ENCODE results near the gene CLSTN2.

CLSTN2 gene

DNA sequence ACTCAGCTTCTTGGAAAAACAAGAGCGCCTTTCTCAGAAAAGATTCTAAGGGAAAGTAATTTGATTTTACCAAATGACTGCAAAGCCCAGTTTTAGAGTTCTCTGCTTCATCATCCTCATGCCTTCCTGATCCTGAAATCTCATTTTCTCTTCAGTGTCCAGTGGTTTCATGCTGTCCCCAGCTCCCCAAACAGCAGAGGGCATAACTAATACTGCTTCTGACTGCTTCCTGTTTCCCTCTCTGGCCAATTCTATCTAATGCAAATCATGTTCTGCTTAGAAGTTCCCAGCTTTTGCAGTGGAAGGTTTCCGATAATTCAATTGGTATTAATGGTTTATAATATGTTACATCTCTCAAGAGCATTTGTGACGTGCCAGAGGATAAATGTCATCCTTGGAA lies 161.1 kb downstream of the CLSTN2 start:
- no peak for DNase-seq (ENCODE audit: low read depth)

- DNase-seq (ENCODE audit: low read depth): no peak
Measured at GRCh38 chr3:140097874-140098635, 163.1 kb downstream of the CLSTN2 start.

GRCh38 chr3:140100479-140100878 lies 165.5 kb downstream of the CLSTN2 start:
- no peak for DNase-seq (ENCODE audit: low read depth)

- DNase-seq (ENCODE audit: low read depth): no peak
Measured at GRCh38 chr3:140103166-140103565, 168.2 kb downstream of the CLSTN2 start.

DNA sequence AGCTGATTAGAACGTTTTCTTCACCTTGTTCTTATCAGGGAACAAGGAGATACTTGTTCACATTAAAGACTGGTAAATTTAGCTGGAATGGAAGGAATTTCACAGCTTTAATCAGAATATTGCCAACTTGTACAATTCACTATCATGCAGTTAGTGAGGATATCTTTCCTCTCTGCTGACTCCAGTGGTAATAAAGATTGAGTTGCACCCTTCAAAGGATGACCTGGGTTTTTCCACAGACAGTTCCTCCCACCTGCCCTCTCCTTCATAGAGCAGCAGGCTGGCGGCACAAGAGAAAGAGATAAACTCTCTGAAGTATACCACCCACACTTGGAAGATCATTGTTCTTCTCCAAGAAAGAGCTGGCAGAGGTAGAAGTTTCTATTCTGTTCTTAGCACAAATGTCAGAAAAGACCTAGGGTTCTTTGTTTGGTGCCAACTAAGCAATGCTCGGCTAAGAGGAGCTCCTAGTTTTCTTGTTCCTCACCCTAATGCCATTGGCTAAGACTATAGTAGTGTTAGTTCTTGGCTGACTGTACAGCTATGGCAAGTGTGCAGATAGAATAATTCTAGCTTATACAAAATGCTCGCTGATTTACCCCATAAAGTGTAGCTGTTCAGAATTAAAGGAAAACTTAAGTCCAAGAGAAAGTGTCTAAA lies 169.1 kb downstream of the CLSTN2 start:
- no peak for DNase-seq (ENCODE audit: low read depth)

GRCh38 chr3:140113996-140114788 lies 179.2 kb downstream of the CLSTN2 start:
- DNase-seq (ENCODE audit: low read depth): no peak

- no peak for DNase-seq (ENCODE audit: low read depth)
Measured at GRCh38 chr3:140114789-140115080, 179.8 kb downstream of the CLSTN2 start.

GRCh38 chr3:140117096-140117526 lies 182.1 kb downstream of the CLSTN2 start:
- DNase-seq (ENCODE audit: low read depth): no peak

GRCh38 chr3:140122183-140122582 lies 187.2 kb downstream of the CLSTN2 start:
- no peak for DNase-seq (ENCODE audit: low read depth)

GRCh38 chr3:140128217-140128616 lies 193.2 kb downstream of the CLSTN2 start:
- DNase-seq (ENCODE audit: low read depth): no peak

DNA sequence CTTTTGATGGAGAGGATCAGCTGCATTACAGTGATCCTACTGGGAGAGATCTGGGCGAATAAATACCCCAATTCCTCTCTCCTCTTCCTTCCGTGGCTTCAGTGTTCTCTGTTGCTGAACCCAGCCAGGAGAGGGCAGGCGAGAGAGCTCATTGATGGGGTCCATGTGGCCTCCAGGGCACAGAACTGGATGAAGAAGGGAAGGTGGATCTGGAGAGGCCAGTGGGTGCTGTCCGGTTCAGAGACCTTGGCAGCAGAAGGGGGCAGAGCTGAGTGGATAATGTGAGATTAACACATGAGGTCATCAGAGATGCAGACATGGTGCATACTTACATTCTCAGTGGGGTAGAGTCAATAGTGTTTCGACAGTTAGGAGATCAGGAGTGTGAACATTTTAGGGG lies 193.6 kb downstream of the CLSTN2 start:
- no peak for DNase-seq (ENCODE audit: low read depth)

DNA sequence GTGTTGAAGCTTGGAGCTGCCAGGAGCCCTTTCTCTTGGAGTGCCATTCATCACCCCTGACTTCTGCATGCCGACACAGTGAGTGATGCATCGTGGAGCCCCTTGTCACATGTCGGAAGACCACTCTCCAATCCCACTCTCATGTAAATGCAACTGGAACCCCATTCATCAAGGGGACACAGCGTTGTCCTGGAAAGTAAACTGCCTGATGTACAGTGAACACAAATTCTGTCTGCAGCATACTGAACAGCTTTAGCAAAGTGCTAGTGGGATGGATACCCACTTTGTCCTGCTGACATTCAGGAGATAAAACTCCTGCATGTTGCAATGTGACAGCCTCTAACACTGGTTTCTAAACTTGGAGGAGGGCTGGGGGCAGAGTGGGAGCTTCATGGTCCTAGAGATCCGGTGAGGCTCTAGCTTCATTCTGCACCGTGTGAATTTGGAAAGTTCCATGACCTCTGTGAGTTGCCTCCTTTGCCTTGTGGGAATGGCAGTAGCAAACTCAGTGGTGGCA lies 194.8 kb downstream of the CLSTN2 start:
- no peak for DNase-seq (ENCODE audit: low read depth)

DNA sequence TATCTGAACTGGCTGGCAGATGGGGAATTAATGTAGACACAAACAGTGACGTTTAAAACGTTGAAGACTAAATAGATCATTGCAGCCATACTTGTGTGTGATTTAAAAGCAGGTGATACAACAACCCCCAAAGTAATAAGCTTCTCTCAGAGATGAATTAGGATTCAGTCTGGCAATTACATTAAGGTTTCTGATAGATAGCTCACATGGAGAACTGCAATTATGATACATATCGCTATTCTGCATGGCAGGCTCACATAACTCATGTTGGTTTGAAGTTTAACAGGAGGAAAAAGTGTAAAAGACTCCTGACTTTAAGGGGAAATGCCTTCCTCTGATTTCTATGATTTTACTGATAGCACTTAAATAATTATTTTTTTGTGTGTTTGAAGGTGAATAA lies 196.9 kb downstream of the CLSTN2 start:
- DNase-seq (ENCODE audit: low read depth): no peak

DNA sequence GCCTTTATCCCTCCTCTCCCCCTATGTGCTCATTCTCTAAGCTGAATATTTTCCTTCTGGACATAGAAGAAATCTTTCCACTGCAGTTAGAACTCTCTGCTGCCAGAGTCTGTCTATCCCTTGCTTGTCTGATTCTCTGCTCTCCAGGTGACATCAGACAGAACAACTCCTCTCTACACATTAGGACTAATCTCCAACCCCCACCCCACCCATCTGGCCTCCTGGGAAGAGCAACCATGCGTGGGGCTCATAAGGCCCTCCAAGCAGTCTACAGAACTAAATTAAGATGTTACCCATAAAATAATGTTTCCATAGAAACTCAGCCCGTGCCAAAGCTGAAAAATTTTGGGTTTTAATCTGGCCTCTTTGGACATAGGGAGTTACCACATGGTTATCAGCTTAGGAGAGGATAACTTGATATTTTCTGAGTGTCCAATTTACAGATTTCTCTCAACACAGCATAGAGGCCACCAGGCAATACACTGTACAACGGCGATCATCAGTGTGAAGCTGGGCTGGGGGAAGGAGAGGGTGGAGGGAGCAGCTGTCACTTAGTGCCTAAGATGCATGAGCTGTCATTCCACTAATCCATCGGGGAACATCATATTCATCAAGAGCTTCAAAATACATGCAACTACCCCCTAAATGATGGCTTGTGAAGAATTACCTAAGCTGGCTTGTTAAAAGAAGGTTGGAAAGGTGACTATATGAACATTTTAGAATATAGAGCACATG lies 199.4 kb downstream of the CLSTN2 start:
- no peak for DNase-seq (ENCODE audit: low read depth)

- DNase-seq (ENCODE audit: low read depth): no peak
Measured at GRCh38 chr3:140135461-140135860, 200.5 kb downstream of the CLSTN2 start.

DNA sequence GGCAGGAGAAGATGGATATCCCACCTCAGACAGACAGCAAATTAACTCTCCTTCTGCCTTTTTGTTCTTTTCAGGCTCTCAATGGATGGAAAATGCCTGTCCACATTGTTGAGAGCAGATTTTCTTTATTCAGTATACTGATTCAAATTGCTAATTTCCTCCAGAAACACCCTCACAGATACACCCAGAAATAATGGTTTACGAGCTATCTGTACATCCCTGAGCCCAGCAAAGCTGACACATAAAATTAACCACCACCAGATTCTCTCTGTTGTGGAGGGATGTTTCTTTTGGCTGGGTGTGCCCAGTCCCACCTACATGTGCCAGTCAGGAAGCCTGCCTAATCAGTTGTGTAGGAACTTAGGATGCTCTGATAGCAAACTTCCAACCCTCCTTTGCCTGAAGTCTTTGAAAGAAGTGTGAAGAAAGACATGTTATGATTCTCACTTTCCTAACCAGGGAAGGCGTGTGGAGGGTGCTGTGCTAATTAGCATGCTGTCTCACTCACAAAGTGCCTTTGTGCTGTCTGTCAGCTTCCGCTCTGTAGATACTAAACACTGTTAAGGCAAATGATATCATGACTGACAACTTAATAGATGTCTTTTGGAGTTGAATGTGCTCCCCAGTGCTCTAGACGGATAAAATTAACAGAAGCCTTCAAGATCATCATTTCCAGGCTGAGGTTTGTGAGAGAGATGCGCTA lies 208.5 kb downstream of the CLSTN2 start:
- DNase-seq (ENCODE audit: low read depth): no peak

GRCh38 chr3:140145528-140145927 lies 210.5 kb downstream of the CLSTN2 start:
- no peak for DNase-seq (ENCODE audit: low read depth)

DNA sequence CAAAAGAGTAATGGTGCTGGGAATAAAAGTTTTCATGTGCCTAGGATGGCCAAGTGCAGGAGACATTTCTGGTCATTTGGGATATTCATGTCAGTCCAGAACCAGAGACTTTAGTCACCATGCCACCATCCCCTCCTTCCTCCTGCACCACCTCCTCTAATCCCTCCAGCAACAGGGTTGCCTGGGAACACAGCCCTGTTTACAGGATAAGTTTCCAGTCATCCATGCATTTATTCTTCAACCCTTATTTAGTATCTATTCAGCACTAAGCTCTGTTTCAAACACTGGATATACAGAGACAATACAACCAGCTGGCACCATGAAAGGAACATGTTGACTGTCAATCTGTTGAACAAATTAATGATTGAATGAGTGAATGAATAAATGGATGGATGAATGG lies 211.7 kb downstream of the CLSTN2 start:
- DNase-seq (ENCODE audit: low read depth): no peak

- no peak for DNase-seq (ENCODE audit: low read depth)
Measured at GRCh38 chr3:140147965-140148490, 213.0 kb downstream of the CLSTN2 start.

DNA sequence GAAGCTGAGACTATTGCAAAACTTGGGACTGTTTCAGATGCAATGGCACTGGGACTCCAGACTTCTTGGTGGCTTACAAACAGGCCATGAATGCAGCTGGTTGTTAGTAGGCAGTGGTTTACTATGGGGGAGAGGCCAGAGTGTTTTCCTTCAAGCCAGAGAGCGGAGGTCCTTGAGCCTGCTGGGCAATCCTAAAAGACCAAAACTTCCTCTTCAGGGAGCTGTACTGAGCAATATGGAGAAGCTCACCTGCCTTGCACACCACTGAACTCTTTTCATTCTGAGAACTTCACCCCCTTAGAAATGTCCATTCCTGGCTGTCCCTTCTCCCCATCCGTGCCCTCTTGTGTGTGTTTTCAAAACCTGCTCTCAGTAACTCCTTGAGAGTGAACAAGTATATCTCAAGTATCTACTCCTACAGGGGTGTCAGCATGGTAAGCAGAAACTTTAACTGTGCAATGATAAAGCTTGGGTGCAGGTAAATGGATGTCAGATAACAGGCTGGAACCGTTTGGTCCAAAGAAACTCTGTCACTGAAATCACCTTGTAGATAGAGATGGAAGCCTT lies 213.9 kb downstream of the CLSTN2 start:
- no peak for DNase-seq (ENCODE audit: low read depth)

GRCh38 chr3:140151321-140151720 lies 216.3 kb downstream of the CLSTN2 start:
- no peak for DNase-seq (ENCODE audit: low read depth)
